Activated CD4-positive, alpha-beta T cell treated with anti-CD3 and anti-CD28 coated beads, Interleukin-2, amount 10 ng/mL, durations not matched to agents 24 days and 14 days (primary cell): ENCODE measurements around the gene THSD7A. TPM values are rescaled to one million over a fixed set of nuclear protein-coding genes. Genes with fewer than 3 reads are reported as not detected.
"Not testable (repeated sequence)": the region's sequence is repeated elsewhere in the genome, so short reads cannot be mapped to it uniquely, and the experiment has no call there.

Experiments used
- DNase-seq: peaks from one replicate; pipeline ENCODE4 v3.0.0; 2022
- H3K27ac Mint-ChIP-seq: one replicate; pipeline ENCODE4 v1.8.0; 2022; ENCODE audit warnings: mild to moderate bottlenecking, mixed read lengths
- H3K27me3 Mint-ChIP-seq: one replicate; pipeline ENCODE4 v1.8.0; 2022; ENCODE audit warnings: mixed read lengths
- H3K36me3 Mint-ChIP-seq: one replicate; pipeline ENCODE4 v1.8.0; 2022; ENCODE audit warnings: low read depth, mild to moderate bottlenecking, mixed read lengths
- H3K4me1 Mint-ChIP-seq: one replicate; pipeline ENCODE4 v1.8.0; 2021; ENCODE audit warnings: mixed read lengths
- H3K4me3 Mint-ChIP-seq: one replicate; pipeline ENCODE4 v1.8.0; 2022; ENCODE audit warnings: mild to moderate bottlenecking, moderate library complexity, mixed read lengths
- H3K9me3 Mint-ChIP-seq: one replicate; pipeline ENCODE4 v1.8.0; 2021; ENCODE audit warnings: mixed read lengths
- intact Hi-C: fragments of 100-400 bp; cut with micrococcal nuclease; formaldehyde crosslinking; loops from one replicate; pipeline ENCODE4 v1.15.1; 2023
- total RNA-seq: library from RNA; stranded (reverse); gene quantifications from 2 replicates; pipeline ENCODE4 v1.2.3, GENCODE V29; 2022

The THSD7A gene
- total RNA-seq, 1 donor from 2014 or later: not detected

GRCh38 chr7:11527707-11528106, 304.3 kb downstream of the THSD7A start:
- no peaks in the 10 kb centered on the region for H3K4me1 Mint-ChIP-seq
- H3K4me3 Mint-ChIP-seq: no peak overlapping the region
- H3K27me3 Mint-ChIP-seq: no peaks in the 10 kb centered on the region
- intact Hi-C loops: no loop called here
- no peaks in the 10 kb centered on the region for H3K36me3 Mint-ChIP-seq
- no peak overlapping the region for H3K27ac Mint-ChIP-seq
- H3K9me3 Mint-ChIP-seq: no peaks in the 10 kb centered on the region
- no peak for DNase-seq

DNA sequence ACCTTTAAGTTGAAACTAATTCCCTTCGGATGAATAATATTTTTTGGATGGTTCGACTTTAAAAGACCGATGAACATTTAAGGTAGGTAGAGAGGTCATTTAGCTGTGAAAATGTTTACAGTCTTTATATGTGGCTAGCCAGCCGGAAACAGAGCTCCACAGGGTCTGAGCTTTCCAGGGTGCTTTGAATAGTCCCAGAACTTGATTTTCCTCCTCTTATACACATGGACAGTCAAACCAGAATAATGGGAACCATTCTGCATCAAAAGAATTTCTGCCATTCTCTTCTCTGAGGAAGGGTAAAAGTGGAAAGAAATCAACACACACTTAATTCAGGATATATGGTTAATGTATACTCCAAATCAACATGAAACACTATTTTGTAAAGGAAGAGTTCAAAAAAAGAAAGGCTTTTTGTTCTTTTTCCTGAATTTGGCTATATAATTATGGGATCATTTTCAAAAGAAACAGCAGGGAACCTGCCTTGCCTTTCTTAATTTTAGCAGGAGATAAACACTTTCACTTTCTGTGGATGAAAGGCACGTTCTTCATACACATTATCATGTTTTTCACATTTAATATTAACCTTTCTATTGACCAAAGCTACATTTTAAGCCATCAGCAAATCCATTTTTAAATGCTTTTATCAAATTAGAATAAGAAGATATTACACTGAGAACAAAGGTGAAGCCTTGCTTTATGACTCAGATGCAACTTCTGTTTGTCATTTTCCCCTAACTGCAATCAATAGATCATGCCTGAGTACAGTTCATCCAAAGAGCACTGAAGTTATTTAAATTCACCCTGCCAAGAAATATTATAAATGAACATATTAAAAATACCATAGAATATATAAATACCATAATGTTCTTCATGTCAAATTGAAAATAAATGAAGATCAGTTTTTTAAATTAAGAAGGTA, 307.3 kb downstream of the THSD7A start:
- no peaks in the 10 kb centered on the region for H3K9me3 Mint-ChIP-seq
- no peak overlapping the region for H3K4me3 Mint-ChIP-seq
- no peak for DNase-seq
- H3K4me1 Mint-ChIP-seq: no peaks in the 10 kb centered on the region
- H3K27me3 Mint-ChIP-seq: no peaks in the 10 kb centered on the region
- intact Hi-C loops: no loop called here
- H3K27ac Mint-ChIP-seq: no peak overlapping the region
- no peaks in the 10 kb centered on the region for H3K36me3 Mint-ChIP-seq

DNA sequence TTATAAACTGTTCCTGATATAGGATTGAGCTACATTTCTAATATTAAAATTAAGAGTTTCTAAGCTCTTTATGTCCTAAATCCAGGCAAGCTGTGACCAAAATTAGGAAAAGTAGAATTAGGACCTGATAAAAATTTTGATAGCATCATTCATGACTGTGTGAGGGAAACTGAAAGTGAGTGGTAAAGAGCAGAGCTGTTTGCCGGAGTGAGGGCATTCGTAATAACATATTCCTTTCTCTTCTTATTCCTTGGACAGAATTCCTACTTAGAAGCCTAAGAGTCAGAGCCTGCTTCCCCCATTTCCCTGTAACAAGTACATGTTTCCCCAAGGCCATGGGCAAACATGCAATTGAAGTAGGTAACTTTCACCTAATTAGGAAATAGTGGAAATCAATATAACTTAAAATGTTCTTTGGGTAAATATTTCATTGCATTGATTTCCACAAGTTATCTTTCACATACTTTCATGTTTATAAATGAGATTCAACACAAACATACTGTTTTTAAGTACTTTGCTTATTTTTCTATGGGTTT, 310.0 kb downstream of the THSD7A start:
- H3K9me3 Mint-ChIP-seq, H3K36me3 Mint-ChIP-seq, H3K4me1 Mint-ChIP-seq, H3K4me3 Mint-ChIP-seq, DNase-seq, H3K27ac Mint-ChIP-seq, intact Hi-C loops, H3K27me3 Mint-ChIP-seq: not testable (repeated sequence)

DNA sequence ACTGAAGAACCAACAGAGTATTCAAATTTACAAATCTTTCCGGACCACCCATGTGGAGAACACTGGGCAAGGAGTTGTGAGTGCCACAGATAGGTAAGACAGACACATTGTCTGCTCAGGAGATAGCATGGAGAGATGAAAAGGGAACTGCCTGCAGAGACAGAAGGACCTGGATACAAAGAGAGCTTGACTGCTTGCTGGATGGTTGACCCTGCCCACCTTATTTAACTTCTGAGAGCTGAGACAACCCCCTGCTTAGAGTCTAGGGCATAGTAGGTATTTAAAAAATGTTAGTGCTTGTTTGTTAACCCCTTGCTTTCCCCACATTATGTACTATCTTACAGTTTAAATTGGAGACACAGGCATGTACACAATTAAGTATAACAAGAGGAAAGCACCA, 314.1 kb downstream of the THSD7A start:
- no peak for DNase-seq
- Mint-ChIP-seq H3K36me3 (no peaks in the 10 kb centered on the region), H3K27me3 (no peaks in the 10 kb centered on the region), H3K4me3 (no peak overlapping the region), H3K4me1 (no peaks in the 10 kb centered on the region), H3K9me3 (no peaks in the 10 kb centered on the region), H3K27ac (no peak overlapping the region)
- intact Hi-C loops: no loop called here

DNA sequence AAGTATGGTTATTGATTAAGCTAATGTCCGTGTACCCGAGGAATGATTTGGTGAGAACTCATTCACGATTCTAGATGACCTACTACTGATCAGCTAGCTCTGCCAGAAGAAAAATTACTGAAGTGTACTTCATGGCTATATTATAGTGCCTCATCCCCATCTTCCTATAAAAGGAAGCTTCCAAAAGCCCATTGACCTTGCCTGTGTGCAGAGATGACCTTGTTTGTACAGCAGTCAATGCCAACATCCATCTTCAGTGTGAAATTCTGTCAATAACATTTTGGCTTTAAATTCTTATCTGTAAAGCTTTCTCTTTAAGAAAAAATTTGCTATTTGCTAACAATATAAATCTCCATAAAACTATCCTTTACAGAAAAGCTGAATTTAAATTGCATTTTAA, 315.7 kb downstream of the THSD7A start:
- Mint-ChIP-seq H3K36me3 (no peaks in the 10 kb centered on the region), H3K27me3 (no peaks in the 10 kb centered on the region), H3K4me3 (no peak overlapping the region), H3K27ac (no peak overlapping the region), H3K9me3 (peaks cover 4% of the 10 kb centered on the region), H3K4me1 (no peaks in the 10 kb centered on the region)
- no peak for DNase-seq
- intact Hi-C loops: no loop called here

DNA sequence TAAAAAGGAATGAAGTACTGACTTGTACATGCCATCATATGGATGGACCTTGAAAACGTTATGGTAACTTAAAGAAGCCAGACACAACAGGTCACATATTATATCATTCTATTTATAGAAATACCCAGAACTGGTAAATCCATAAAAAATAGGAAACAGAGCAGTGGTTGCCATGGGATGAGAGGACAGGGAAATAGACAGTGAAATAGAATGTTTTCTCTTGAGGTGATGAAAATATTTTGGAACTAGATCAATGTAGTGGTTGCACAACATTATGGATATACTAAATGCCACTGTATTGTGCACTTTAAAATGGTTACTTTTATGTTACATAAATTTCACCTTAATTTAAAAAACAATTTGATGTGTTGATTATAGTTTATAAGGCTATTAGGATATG, 318.5 kb downstream of the THSD7A start:
- H3K4me1 Mint-ChIP-seq: no peaks in the 10 kb centered on the region
- intact Hi-C loops: no loop called here
- no peaks in the 10 kb centered on the region for H3K27me3 Mint-ChIP-seq
- no peak for DNase-seq
- peaks cover 8% of the 10 kb centered on the region for H3K9me3 Mint-ChIP-seq
- H3K36me3 Mint-ChIP-seq: no peaks in the 10 kb centered on the region
- no peak overlapping the region for H3K4me3 Mint-ChIP-seq
- H3K27ac Mint-ChIP-seq: no peak overlapping the region

- DNase-seq: no peak
- no peaks in the 10 kb centered on the region for H3K36me3 Mint-ChIP-seq
- peaks cover 8% of the 10 kb centered on the region for H3K9me3 Mint-ChIP-seq
- no peaks in the 10 kb centered on the region for H3K4me1 Mint-ChIP-seq
- no peaks in the 10 kb centered on the region for H3K27me3 Mint-ChIP-seq
- no peak overlapping the region for H3K4me3 Mint-ChIP-seq
- H3K27ac Mint-ChIP-seq: no peak overlapping the region
- intact Hi-C loops: no loop called here
These were observed 324.1 kb downstream of the THSD7A start for GRCh38 chr7:11507929-11508328.

GRCh38 chr7:11506417-11506816, 325.6 kb downstream of the THSD7A start:
- H3K36me3 Mint-ChIP-seq: no peaks in the 10 kb centered on the region
- no peaks in the 10 kb centered on the region for H3K4me1 Mint-ChIP-seq
- no peaks in the 10 kb centered on the region for H3K27me3 Mint-ChIP-seq
- no peak for DNase-seq
- no peak overlapping the region for H3K4me3 Mint-ChIP-seq
- intact Hi-C loops: no loop called here
- H3K27ac Mint-ChIP-seq: no peak overlapping the region
- H3K9me3 Mint-ChIP-seq: peaks cover 4% of the 10 kb centered on the region

- Mint-ChIP-seq H3K27me3 (no peaks in the 10 kb centered on the region), H3K4me1 (no peaks in the 10 kb centered on the region), H3K27ac (no peak overlapping the region), H3K4me3 (no peak overlapping the region), H3K9me3 (peaks cover 4% of the 10 kb centered on the region), H3K36me3 (no peaks in the 10 kb centered on the region)
- DNase-seq: no peak
- intact Hi-C loops: no loop called here
These were observed 326.5 kb downstream of the THSD7A start for GRCh38 chr7:11505471-11505985.

- no peak overlapping the region for H3K4me3 Mint-ChIP-seq
- no peak for DNase-seq
- H3K4me1 Mint-ChIP-seq: no peaks in the 10 kb centered on the region
- no peaks in the 10 kb centered on the region for H3K27me3 Mint-ChIP-seq
- H3K36me3 Mint-ChIP-seq: no peaks in the 10 kb centered on the region
- H3K27ac Mint-ChIP-seq: no peak overlapping the region
- no peaks in the 10 kb centered on the region for H3K9me3 Mint-ChIP-seq
- intact Hi-C loops: no loop called here
These were observed 339.7 kb downstream of the THSD7A start for GRCh38 chr7:11492307-11492706.

DNA sequence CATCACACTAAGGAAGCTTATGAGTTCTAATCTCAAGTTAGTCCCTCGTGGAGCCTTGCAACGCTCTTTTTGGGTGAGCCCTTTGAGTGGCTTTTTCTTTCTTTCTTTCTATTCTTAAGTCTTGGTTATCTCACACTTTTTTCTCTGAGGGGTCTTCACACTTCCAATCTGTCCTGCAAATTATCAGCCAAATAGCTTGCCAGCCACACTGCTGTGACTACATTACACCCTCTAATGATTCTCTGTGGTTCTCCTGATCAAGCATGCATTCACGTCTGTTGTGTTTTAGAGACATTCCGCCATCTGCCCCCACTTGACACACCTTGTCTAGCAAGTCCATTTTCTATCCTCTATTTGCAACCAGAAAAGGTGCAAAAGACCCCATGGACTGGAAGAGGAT, 340.2 kb downstream of the THSD7A start:
- H3K4me1 Mint-ChIP-seq: no peaks in the 10 kb centered on the region
- no peak overlapping the region for H3K4me3 Mint-ChIP-seq
- intact Hi-C loops: no loop called here
- no peaks in the 10 kb centered on the region for H3K27me3 Mint-ChIP-seq
- no peak overlapping the region for H3K27ac Mint-ChIP-seq
- H3K36me3 Mint-ChIP-seq: no peaks in the 10 kb centered on the region
- H3K9me3 Mint-ChIP-seq: no peaks in the 10 kb centered on the region
- DNase-seq: no peak

- Mint-ChIP-seq H3K27ac (no peak overlapping the region), H3K4me3 (no peak overlapping the region), H3K9me3 (no peaks in the 10 kb centered on the region), H3K27me3 (no peaks in the 10 kb centered on the region), H3K36me3 (no peaks in the 10 kb centered on the region), H3K4me1 (no peaks in the 10 kb centered on the region)
- intact Hi-C loops: no loop called here
- DNase-seq: no peak
These were observed 342.7 kb downstream of the THSD7A start for GRCh38 chr7:11489280-11489679.

GRCh38 chr7:11486271-11486670, 345.7 kb downstream of the THSD7A start:
- Mint-ChIP-seq H3K36me3 (no peaks in the 10 kb centered on the region), H3K9me3 (no peaks in the 10 kb centered on the region), H3K27ac (no peak overlapping the region), H3K27me3 (no peaks in the 10 kb centered on the region), H3K4me3 (no peak overlapping the region), H3K4me1 (no peaks in the 10 kb centered on the region)
- intact Hi-C loops: no loop called here
- no peak for DNase-seq

- no peak overlapping the region for H3K4me3 Mint-ChIP-seq
- H3K27me3 Mint-ChIP-seq: no peaks in the 10 kb centered on the region
- no peaks in the 10 kb centered on the region for H3K36me3 Mint-ChIP-seq
- H3K4me1 Mint-ChIP-seq: no peaks in the 10 kb centered on the region
- H3K27ac Mint-ChIP-seq: no peak overlapping the region
- intact Hi-C loops: no loop called here
- no peak for DNase-seq
- no peaks in the 10 kb centered on the region for H3K9me3 Mint-ChIP-seq
These were observed 346.4 kb downstream of the THSD7A start for GRCh38 chr7:11485636-11486035.
